Breast epithelium (tissue), 4 donors: ENCODE results near the gene DTNB. TPM values are rescaled to one million over a fixed set of nuclear protein-coding genes. Genes with fewer than 3 reads are reported as not detected.

Experiments used
- DNase-seq, 2 donors: peaks; one replicate each; pipeline ENCODE4 v3.0.0-alpha.2; 2019; ENCODE audit warnings: low spot score in 2 of 2
- H3K27ac ChIP-seq, 2 donors: fragments of 200-600 bp; sonication (generic) in 1 of 2; one replicate each; pipeline ENCODE4 v1.5.1; 2016 to 2019; ENCODE audit warnings: mild to moderate bottlenecking in 1 of 2
- H3K27me3 ChIP-seq, 2 donors: fragments of 200-600 bp; sonication (generic) in 1 of 2; one replicate each; pipeline versions ENCODE4 v1.5.1 to v1.6.0; 2017 to 2019; ENCODE audit warnings: control low read depth in 1 of 2, mild to moderate bottlenecking in 1 of 2
- H3K36me3 ChIP-seq: fragments of 200-600 bp; one replicate; pipeline ENCODE4 v1.5.1; 2019
- H3K4me1 ChIP-seq, 2 donors: fragments of 200-600 bp; sonication (generic); one replicate each; pipeline ENCODE4 v1.5.1; 2016 to 2019; ENCODE audit warnings: control low read depth in 1 of 2
- H3K4me3 ChIP-seq, 3 donors: fragments of 200-600 bp; sonication (generic); 1 replicate in 2 of 3; 2 replicates in 1 of 3; pipeline ENCODE4 v1.5.1; 2016 to 2019; ENCODE audit warnings: mild to moderate bottlenecking in 3 of 3, moderate library complexity in 2 of 3
- H3K9me3 ChIP-seq, 2 donors: fragments of 200-600 bp; sonication (generic) in 1 of 2; one replicate each; pipeline ENCODE4 v1.5.1; 2016 to 2019; ENCODE audit warnings: control low read depth in 1 of 2
- CTCF ChIP-seq, 3 donors: fragments of 450-650 bp; IDR thresholded peaks; one replicate each; pipeline ENCODE4 v1.5.1; 2016 to 2017; ENCODE audit warnings: antibody characterized with exemption in 3 of 3, mild to moderate bottlenecking in 3 of 3, moderate library complexity in 3 of 3
- POLR2A ChIP-seq: fragments of 450-650 bp; IDR thresholded peaks from one replicate; pipeline ENCODE4 v1.6.1; 2016; ENCODE audit warnings: antibody characterized with exemption, mild to moderate bottlenecking, moderate library complexity
- POLR2AphosphoS5 ChIP-seq, 3 donors: sonication (generic); formaldehyde crosslinking; IDR thresholded peaks; one replicate each; pipeline ENCODE4 v1.6.1; 2017; ENCODE audit warnings: antibody characterized with exemption in 3 of 3
- intact Hi-C: fragments of 100-400 bp; cut with DNase I; formaldehyde crosslinking; loops from one replicate; pipeline ENCODE4 v1.15.1; 2023; ENCODE audit warnings: low total_unique reads
- total RNA-seq, 3 donors: library from RNA; depleted of rRNA; stranded (reverse); fragments of >200 nt; gene quantifications; one replicate each; pipeline ENCODE4 v1.1.0, GENCODE V29; 2016

The DTNB gene
- total RNA-seq, 3 donors from 2014 or later, result 7.8 to 63.4 (median 44.9) TPM

- Histone ChIP-seq H3K36me3 (no peaks in the 10 kb centered on the region), H3K4me3 (no peak overlapping the region), H3K27me3 (no peaks in the 10 kb centered on the region), H3K4me1 (no peaks in the 10 kb centered on the region), H3K9me3 (no peaks in the 10 kb centered on the region), H3K27ac (no peak overlapping the region)
- no peak for DNase-seq
- no peak for TF ChIP-seq CTCF (IDR thresholded peaks at IDR 0.05)
- no peak for TF ChIP-seq POLR2A
- no peak for TF ChIP-seq POLR2AphosphoS5 (IDR thresholded peaks at IDR 0.05)
- intact Hi-C loops, result no loop called here
These were observed 23.1 kb downstream of the DTNB start for GRCh38 chr2:25650256-25650655.

DNA sequence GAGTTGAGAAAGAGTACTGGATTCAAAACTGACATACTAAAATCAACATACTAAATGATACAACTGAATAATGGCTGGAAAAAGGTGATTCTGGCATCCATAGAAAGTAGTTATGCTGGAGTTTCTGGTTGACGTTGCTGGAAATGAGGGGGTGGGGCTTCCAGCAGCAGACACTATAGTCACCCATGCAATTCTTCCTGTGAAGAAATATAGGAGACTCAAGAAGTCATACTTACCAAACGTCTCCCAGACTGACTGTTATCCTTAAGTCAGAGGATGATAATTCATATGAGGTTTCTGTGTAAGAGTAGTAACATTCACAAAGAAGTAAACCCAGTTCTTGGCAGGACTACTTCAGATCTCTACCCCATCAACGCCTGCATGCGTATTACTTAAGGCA, 23.6 kb downstream of the DTNB start:
- H3K27ac ChIP-seq, result no peak overlapping the region
- no peaks in the 10 kb centered on the region for H3K4me1 ChIP-seq
- no peaks in the 10 kb centered on the region for H3K9me3 ChIP-seq
- no peaks in the 10 kb centered on the region for H3K27me3 ChIP-seq
- no peak overlapping the region for H3K4me3 ChIP-seq
- DNase-seq, result no peak
- no peaks in the 10 kb centered on the region for H3K36me3 ChIP-seq
- intact Hi-C loops, result no loop called here
- TF ChIP-seq CTCF (IDR thresholded peaks at IDR 0.05) (no peak), POLR2A (no peak), POLR2AphosphoS5 (IDR thresholded peaks at IDR 0.05) (no peak)

GRCh38 chr2:25642298-25642697, 31.1 kb downstream of the DTNB start:
- H3K36me3 ChIP-seq, result no peaks in the 10 kb centered on the region
- no peak overlapping the region for H3K4me3 ChIP-seq
- intact Hi-C loops, result no loop called here
- no peaks in the 10 kb centered on the region for H3K27me3 ChIP-seq
- TF ChIP-seq POLR2AphosphoS5 (IDR thresholded peaks at IDR 0.05) (no peak), CTCF (IDR thresholded peaks at IDR 0.05) (no peak), POLR2A (no peak)
- no peaks in the 10 kb centered on the region for H3K9me3 ChIP-seq
- H3K27ac ChIP-seq, result no peak overlapping the region
- no peak for DNase-seq
- H3K4me1 ChIP-seq, result no peaks in the 10 kb centered on the region

DNA sequence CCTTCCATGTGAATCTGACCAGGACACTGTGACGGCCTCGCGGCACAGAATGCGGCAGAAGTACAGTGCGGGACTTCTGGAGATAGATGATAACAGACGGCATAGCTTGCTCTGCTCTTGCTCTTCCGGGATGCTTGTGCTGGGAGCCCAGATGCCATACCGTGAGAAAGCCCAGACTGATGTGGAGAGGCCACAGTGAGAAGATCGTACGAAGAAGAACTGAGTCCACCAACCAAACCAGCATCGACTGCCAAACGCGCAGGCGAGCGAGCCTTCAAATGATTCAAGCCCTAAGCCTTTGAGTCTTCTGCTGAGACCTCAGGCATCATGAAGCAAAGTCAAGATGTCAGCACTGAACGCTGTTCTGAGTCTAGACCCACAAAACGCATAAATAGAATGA, 33.7 kb downstream of the DTNB start:
- no peak for DNase-seq
- H3K9me3 ChIP-seq, result no peaks in the 10 kb centered on the region
- no peaks in the 10 kb centered on the region for H3K27me3 ChIP-seq
- intact Hi-C loops, result no loop called here
- H3K4me1 ChIP-seq, result no peaks in the 10 kb centered on the region
- H3K4me3 ChIP-seq, result no peak overlapping the region
- H3K27ac ChIP-seq, result no peak overlapping the region
- TF ChIP-seq POLR2A, result no peak
- no peak for TF ChIP-seq POLR2AphosphoS5 (IDR thresholded peaks at IDR 0.05)
- TF ChIP-seq CTCF (IDR thresholded peaks at IDR 0.05), result no peak
- H3K36me3 ChIP-seq, result no peaks in the 10 kb centered on the region

DNA sequence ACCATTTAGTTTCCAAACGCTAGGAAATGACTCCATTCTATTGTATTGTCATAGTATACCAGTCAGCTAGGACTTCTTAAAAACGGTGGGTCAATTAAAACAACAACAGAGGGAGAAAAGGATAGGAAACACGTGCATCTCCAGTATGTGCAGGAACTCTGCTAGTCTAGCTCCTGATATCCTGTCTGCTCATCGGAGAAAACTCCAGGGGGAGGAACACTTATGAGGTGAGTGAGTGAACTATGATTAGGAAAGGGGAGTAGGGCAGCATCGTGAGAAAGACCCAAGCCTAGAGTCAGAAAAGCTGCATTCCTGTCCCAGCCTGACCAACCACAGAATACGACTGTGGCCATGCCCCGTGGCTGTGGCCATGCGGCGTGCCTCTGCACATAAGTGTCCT, 34.2 kb downstream of the DTNB start:
- H3K9me3 ChIP-seq, result no peaks in the 10 kb centered on the region
- H3K27me3 ChIP-seq, result no peaks in the 10 kb centered on the region
- no peak overlapping the region for H3K27ac ChIP-seq
- H3K4me1 ChIP-seq, result no peaks in the 10 kb centered on the region
- H3K36me3 ChIP-seq, result no peaks in the 10 kb centered on the region
- DNase-seq, result no peak
- H3K4me3 ChIP-seq, result no peak overlapping the region
- TF ChIP-seq POLR2A (no peak), POLR2AphosphoS5 (IDR thresholded peaks at IDR 0.05) (no peak), CTCF (IDR thresholded peaks at IDR 0.05) (no peak)
- intact Hi-C loops, result no loop called here
